ENCODE data around the gene PGAP2. TPM values are rescaled to one million over a fixed set of nuclear protein-coding genes. Genes with fewer than 3 reads are reported as not detected.

PGAP2 gene
- total and polyA plus RNA-seq, 2 of the 4 experiments (the other 2 are of a cell fraction), result 10.6 to 31.3 TPM

- Histone ChIP-seq H3K9me3 (ENCODE audit: control insufficient read depth, insufficient read depth, low read length) (no peaks in the 10 kb centered on the region), H3K4me3 (ENCODE audit: insufficient read depth, low read depth, low read length) (peak overlapping the region; percentile 83), H3K23ac (ENCODE audit: low read depth, low read length) (peak overlapping the region; percentile 93), H2BK120ac (ENCODE audit: low read depth, low read length) (peak overlapping the region; percentile 38; the same call in 1 of the 2 replicates), H3K27ac (ENCODE audit: insufficient read depth, low read length) (peak overlapping the region; percentile 19), H2BK5ac (ENCODE audit: low read depth, low read length, poor library complexity, severe bottlenecking) (peak overlapping the region; percentile 25), H4K5ac (ENCODE audit: low read depth, low read length) (peak overlapping the region; percentile 7; the same call in 1 of the 2 replicates), H3K14ac (replicated peaks; ENCODE audit: low read depth, low read length) (peak overlapping the region; percentile 83), H3K79me1 (ENCODE audit: low read depth in 1 of 2, low read length in 2 of 2) (peaks cover 23 to 45% of the 10 kb centered on the region in 2 experiments), H3K18ac (ENCODE audit: low read depth, low read length) (no peak overlapping the region; the same call in 1 of the 2 replicates), H2BK20ac (ENCODE audit: low read depth, low read length) (no peak overlapping the region), H2BK15ac (ENCODE audit: low read depth, low read length) (peak overlapping the region; percentile 21; the same call in 1 of the 3 replicates), H3K4me1 (ENCODE audit: control insufficient read depth, insufficient read depth, low read length) (peaks cover 18% of the 10 kb centered on the region), H3K56ac (ENCODE audit: extremely low read depth, insufficient read depth, low read length) (no peak overlapping the region; the same call in 1 of the 2 replicates), H3K9ac (ENCODE audit: low read depth, low read length) (peak overlapping the region; percentile 71), H3K27me3 (ENCODE audit: control insufficient read depth, insufficient read depth, low read length) (no peaks in the 10 kb centered on the region), H4K8ac (ENCODE audit: low read depth in 2 of 2, low read length in 2 of 2) (peak overlapping the region in 1 of 2 experiments; percentile 43; a peak in 1 of 4 replicates), H3K4me2 (ENCODE audit: low read depth, low read length) (peak overlapping the region; percentile 98), H2AK5ac (ENCODE audit: low read depth, low read length) (peak overlapping the region; percentile 23; the same call in 1 of the 2 replicates), H3K36me3 (ENCODE audit: control insufficient read depth, insufficient read depth, low read length) (no peaks in the 10 kb centered on the region), H2AFZ (replicated peaks; ENCODE audit: low read length, poor library complexity) (peak overlapping the region; percentile 96), H2AK9ac (replicated peaks; ENCODE audit: low read depth, low read length, poor library complexity) (peak overlapping the region; percentile 96), H4K20me1 (ENCODE audit: insufficient read depth, low read length) (no peaks in the 10 kb centered on the region), H4K91ac (ENCODE audit: insufficient read depth, low read depth, low read length) (peak overlapping the region; percentile 28; the same call in 1 of the 2 replicates), H3K9me1 (ENCODE audit: insufficient read depth, low read length) (peaks cover 23% of the 10 kb centered on the region), H3K4ac (ENCODE audit: low read depth, low read length) (peak overlapping the region; percentile 75)
- no peak for DNase-seq
- dilution Hi-C loops (cut with HindIII; ENCODE audit: low sequenced_read_pairs, unreplicated experiment), result no loop called here
- ChIA-PET CTCF (interaction anchor here (0.9 to 9.2 kb wide), 10 partner anchors 10 to 215 kb away, joined by 3 to 186 read pairs (median 6); partner anchors contain the start of gene RHOG), POLR2A (ENCODE audit: unreplicated experiment) (interaction anchor here (1.6 kb wide), 1 partner anchor 216 kb away, joined by 7 read pairs; no protein-coding TSS in a partner anchor)
- peak; percentile 21 for ATAC-seq (ENCODE audit: low read depth)
- intact Hi-C loops (cut with micrococcal nuclease), result loop anchor here (1.0 to 10.0 kb wide), 4 partner anchors 86 to 401 kb away; no protein-coding TSS in a partner anchor
- BruUV-seq (replicated peaks), result no TSS peak
- in situ Hi-C loops (cut with MboI; ENCODE audit: low sequenced_read_pairs), result no loop called here
- 5% methylated on average over 11 of the region's 40 CpGs; no CpG with 5 or more reads in 1 of the 2 experiments for WGBS, 2 experiments (ENCODE audit: extremely low coverage in 2 of 2, insufficient read length in 1 of 2)
- TF ChIP-seq NFE2L2 (IDR thresholded peaks at IDR 0.05; ENCODE audit: low read depth, low read length), result no peak
- no peak for TF ChIP-seq SMC3 (IDR thresholded peaks at IDR 0.05; ENCODE audit: low read depth, low read length)
- TF ChIP-seq RCOR1 (IDR thresholded peaks at IDR 0.05; ENCODE audit: insufficient replicate concordance, low read length), result no peak
- TF ChIP-seq CTCF (conservative IDR thresholded peaks at IDR 0.05; ENCODE audit: low read depth, low read length), result no peak
- no peak for TF ChIP-seq CHD1 (IDR thresholded peaks at IDR 0.05; ENCODE audit: low read depth, low read length)
- TF ChIP-seq RAD21 (IDR thresholded peaks at IDR 0.05; ENCODE audit: low read length), result no peak
- TF ChIP-seq FOS (IDR thresholded peaks at IDR 0.05; ENCODE audit: low read depth, low read length), result no peak
- TF ChIP-seq MAZ (IDR thresholded peaks at IDR 0.05; ENCODE audit: borderline replicate concordance, low read depth, low read length), result 0 out of 2 replicates have a peak, but pooled peaks have one; percentile 5
- TF ChIP-seq MAFK (IDR thresholded peaks at IDR 0.05; ENCODE audit: low read depth, low read length), result no peak
- no peak for TF ChIP-seq CEBPB (IDR thresholded peaks at IDR 0.05; ENCODE audit: low read depth, low read length)
- TF ChIP-seq BHLHE40 (IDR thresholded peaks at IDR 0.05; ENCODE audit: low read depth, low read length), result peak; percentile 48; the same call in 1 of the 2 replicates
- TF ChIP-seq RFX5 (IDR thresholded peaks at IDR 0.05; ENCODE audit: low read depth, low read length), result no peak
- TF ChIP-seq MXI1 (IDR thresholded peaks at IDR 0.05; ENCODE audit: borderline replicate concordance, low read depth, low read length), result peak; percentile 36; the same call in 1 of the 2 replicates
- TF ChIP-seq USF2 (IDR thresholded peaks at IDR 0.05; ENCODE audit: low read depth, low read length), result no peak
- no peak for TF ChIP-seq POLR2A (IDR thresholded peaks at IDR 0.05; ENCODE audit: low read depth, low read length)
Measured at GRCh38 chr11:3855808-3856491, 47.6 kb downstream of the PGAP2 start.
